GM12878 (cell line): ENCODE data around the gene TREML2. TPM values are rescaled to one million over a fixed set of nuclear protein-coding genes. Genes with fewer than 3 reads are reported as not detected.

Experiments used
- ATF3 ChIP-seq: IDR thresholded peaks from 2 replicates; pipeline ENCODE4 v1.6.1; 2011; ENCODE audit warnings: low read depth, mild to moderate bottlenecking, low read length, moderate library complexity, borderline replicate concordance; ENCODE audit errors: extremely low read depth
- BRCA1 ChIP-seq: IDR thresholded peaks from 2 replicates; pipeline ENCODE4 v1.6.1; 2011; ENCODE audit warnings: low read depth, low read length, improper control_type of control experiment
- CREB1 ChIP-seq: IDR thresholded peaks from 2 replicates; pipeline ENCODE4 v1.6.1; 2012; ENCODE audit warnings: low read depth, mild to moderate bottlenecking, inconsistent platforms
- DPF2 ChIP-seq: fragments of 450-650 bp; IDR thresholded peaks from 2 replicates; pipeline ENCODE4 v1.6.1; 2017; ENCODE audit warnings: mild to moderate bottlenecking
- ELK1 ChIP-seq: IDR thresholded peaks from 2 replicates; pipeline ENCODE4 v1.6.1; 2012; ENCODE audit warnings: low read depth, low read length, improper control_type of control experiment
- FOXK2 ChIP-seq: fragments of 450-650 bp; IDR thresholded peaks from 2 replicates; pipeline ENCODE4 v1.6.1; 2017; ENCODE audit warnings: mild to moderate bottlenecking, moderate library complexity
- FOXM1 ChIP-seq: IDR thresholded peaks from 2 replicates; pipeline ENCODE4 v1.6.1; 2012; ENCODE audit warnings: low read depth, mild to moderate bottlenecking, inconsistent platforms, low read length, moderate library complexity
- HDAC2 ChIP-seq: fragments of 200-600 bp; sonication (generic); IDR thresholded peaks from 2 replicates; pipeline ENCODE4 v1.6.1; 2017
- HDGF ChIP-seq: fragments of 450-650 bp; IDR thresholded peaks from 2 replicates; pipeline ENCODE4 v1.6.1; 2016; ENCODE audit warnings: antibody characterized with exemption
- IRF3 ChIP-seq: fragments of 450-650 bp; IDR thresholded peaks from 2 replicates; pipeline ENCODE4 v1.6.1; 2014; ENCODE audit warnings: mild to moderate bottlenecking
- IRF5 ChIP-seq: fragments of 450-650 bp; IDR thresholded peaks from 2 replicates; pipeline ENCODE4 v1.6.1; 2017; ENCODE audit warnings: borderline replicate concordance
- JUNB ChIP-seq: IDR thresholded peaks from 2 replicates; pipeline ENCODE4 v1.6.1; 2016; ENCODE audit warnings: antibody characterized with exemption, mild to moderate bottlenecking
- NFIC ChIP-seq: IDR thresholded peaks from 2 replicates; pipeline ENCODE4 v1.6.1; 2012; ENCODE audit warnings: low read depth, mild to moderate bottlenecking, inconsistent platforms, low read length, moderate library complexity
- RBBP5 ChIP-seq: fragments of 200-600 bp; sonication (generic); conservative IDR thresholded peaks from 2 replicates; pipeline ENCODE4 v1.6.1; 2016
- ZNF24 ChIP-seq: fragments of 450-650 bp; IDR thresholded peaks from 2 replicates; pipeline ENCODE4 v1.6.1; 2017; ENCODE audit warnings: antibody characterized with exemption, mild to moderate bottlenecking
- ZNF592 ChIP-seq: fragments of 450-650 bp; IDR thresholded peaks from 2 replicates; pipeline ENCODE4 v1.6.1; 2017; ENCODE audit warnings: mild to moderate bottlenecking, moderate library complexity
- ZNF687 ChIP-seq: fragments of 450-650 bp; IDR thresholded peaks from 2 replicates; pipeline ENCODE4 v1.6.1; 2017; ENCODE audit warnings: mild to moderate bottlenecking, moderate library complexity
- polyA plus RNA-seq, 11 experiments: library from polyadenylated mRNA; depleted of rRNA in 4 of 11; unstranded in 6 of 11; stranded (reverse) in 5 of 11; fragments of >200 nt; fragmentation: Nextera tagmentation in 4 of 11; fragmentation: Illumina TruSeq in 1 of 11; extraction: Ambion mirVana in 4 of 11; extraction: Trizol in 1 of 11; gene quantifications; 1 replicate in 1 of 11; 2 replicates in 10 of 11; pipeline versions ENCODE4 v1.2.1 to v1.2.3, GENCODE V29; 2011 to 2016; ENCODE audit warnings: inconsistent platforms in 2 of 11, missing spikeins in 2 of 11, low read depth in 1 of 11
- total RNA-seq, 4 experiments: library from RNA; depleted of rRNA in 3 of 4; stranded (reverse); fragments of >200 nt in 3 of 4; fragmentation: Illumina TruSeq in 1 of 4; extraction: Trizol in 1 of 4; gene quantifications; 2 replicates each; pipeline versions ENCODE4 v1.2.1 to v1.2.3, GENCODE V29; 2013 to 2021

TREML2 gene
- total and polyA plus RNA-seq, 10 of the 15 experiments (the other 5 are each of a cell fraction or from before 2014, with no cell fraction given) = 0.49 to 9.1 (median 7.3) TPM

GRCh38 chr6:41199552-41200246 lies 1.2 kb downstream of the TREML2 start (continued):
- peak; percentile 34; the same call in 1 of the 2 replicates for TF ChIP-seq NFIC
- TF ChIP-seq FOXM1 = no peak
- no peak for TF ChIP-seq RBBP5
- TF ChIP-seq HDGF = no peak
- 0 out of 2 replicates have a peak, but pooled peaks have one; percentile 45 for TF ChIP-seq DPF2
- no peak for TF ChIP-seq BRCA1
- TF ChIP-seq IRF5 = no peak
- TF ChIP-seq ZNF592 = no peak
- no peak for TF ChIP-seq ATF3
- TF ChIP-seq HDAC2 = no peak
- no peak for TF ChIP-seq IRF3
- peak; percentile 34; the same call in 1 of the 2 replicates for TF ChIP-seq FOXK2
- no peak for TF ChIP-seq CREB1
- TF ChIP-seq JUNB = no peak
- TF ChIP-seq ELK1 = no peak
- TF ChIP-seq ZNF24 = peak; percentile 54; the same call in 1 of the 2 replicates
- TF ChIP-seq ZNF687 = peak; percentile 43; the same call in 1 of the 2 replicates
